ENCODE measurements around the gene CCR7. TPM values are rescaled to one million over a fixed set of nuclear protein-coding genes. Genes with fewer than 3 reads are reported as not detected.

The CCR7 gene
- total RNA-seq, 4 donors from 2014 or later, result 0.33 TPM; not detected in 3

DNA sequence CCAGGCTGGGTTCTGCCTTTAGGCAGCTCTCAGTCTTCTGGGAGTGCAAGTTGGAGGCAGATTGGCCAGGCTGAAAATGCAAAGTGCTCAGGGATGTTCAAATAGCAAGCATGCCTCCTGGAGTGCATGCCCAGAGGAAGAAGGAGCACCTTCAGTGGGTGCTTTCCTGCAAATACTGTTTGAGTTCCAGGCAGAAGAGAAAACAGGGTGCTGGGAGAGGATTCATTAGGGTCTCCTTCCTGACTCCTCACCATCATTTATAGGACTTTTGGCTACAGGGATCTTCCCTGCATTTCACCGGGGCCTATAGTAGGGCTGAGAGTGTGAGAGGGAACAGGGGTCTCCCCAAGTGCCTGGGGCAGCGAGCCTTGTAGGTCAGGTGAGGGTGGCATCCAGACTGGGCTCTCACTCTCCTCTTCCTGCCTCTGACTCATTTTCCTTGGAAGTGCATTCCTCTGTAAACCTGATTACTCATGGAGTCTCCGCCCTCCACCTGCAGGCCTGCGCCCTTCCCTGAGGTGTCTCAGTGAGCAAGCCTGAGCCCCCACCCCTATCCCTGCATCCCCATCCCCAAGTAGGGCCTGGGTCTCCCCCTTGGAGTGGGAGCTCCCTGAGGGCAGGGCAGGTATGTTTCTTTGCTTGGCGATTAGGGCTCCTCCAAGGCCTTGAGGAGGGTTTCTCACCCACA is 46.7 kb downstream of the CCR7 start:
- Histone ChIP-seq H3K27me3 (no peaks in the 10 kb centered on the region), H3K9me3 (no peaks in the 10 kb centered on the region), H3K4me1 (peaks cover 7 to 13% (median 8%) of the 10 kb centered on the region in 4 donors), H3K27ac (replicated peaks in 1 of 4) (no peak overlapping the region), H3K4me3 (no peak overlapping the region), H3K36me3 (no peaks in the 10 kb centered on the region)
- no peak for DNase-seq (ENCODE audit: extremely low spot score)
- intact Hi-C loops (cut with DNase I), result no loop called here
- WGBS, result 78% methylated on average over 4 of the region's 5 CpGs
- TF ChIP-seq, protein P1, sequence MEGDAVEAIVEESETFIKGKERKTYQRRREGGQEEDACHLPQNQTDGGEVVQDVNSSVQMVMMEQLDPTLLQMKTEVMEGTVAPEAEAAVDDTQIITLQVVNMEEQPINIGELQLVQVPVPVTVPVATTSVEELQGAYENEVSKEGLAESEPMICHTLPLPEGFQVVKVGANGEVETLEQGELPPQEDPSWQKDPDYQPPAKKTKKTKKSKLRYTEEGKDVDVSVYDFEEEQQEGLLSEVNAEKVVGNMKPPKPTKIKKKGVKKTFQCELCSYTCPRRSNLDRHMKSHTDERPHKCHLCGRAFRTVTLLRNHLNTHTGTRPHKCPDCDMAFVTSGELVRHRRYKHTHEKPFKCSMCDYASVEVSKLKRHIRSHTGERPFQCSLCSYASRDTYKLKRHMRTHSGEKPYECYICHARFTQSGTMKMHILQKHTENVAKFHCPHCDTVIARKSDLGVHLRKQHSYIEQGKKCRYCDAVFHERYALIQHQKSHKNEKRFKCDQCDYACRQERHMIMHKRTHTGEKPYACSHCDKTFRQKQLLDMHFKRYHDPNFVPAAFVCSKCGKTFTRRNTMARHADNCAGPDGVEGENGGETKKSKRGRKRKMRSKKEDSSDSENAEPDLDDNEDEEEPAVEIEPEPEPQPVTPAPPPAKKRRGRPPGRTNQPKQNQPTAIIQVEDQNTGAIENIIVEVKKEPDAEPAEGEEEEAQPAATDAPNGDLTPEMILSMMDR (IDR thresholded peaks at IDR 0.05), result no peak
- TF ChIP-seq POLR2AphosphoS5 (IDR thresholded peaks at IDR 0.05), result no peak
- no peak for TF ChIP-seq EP300 (IDR thresholded peaks at IDR 0.05)

DNA sequence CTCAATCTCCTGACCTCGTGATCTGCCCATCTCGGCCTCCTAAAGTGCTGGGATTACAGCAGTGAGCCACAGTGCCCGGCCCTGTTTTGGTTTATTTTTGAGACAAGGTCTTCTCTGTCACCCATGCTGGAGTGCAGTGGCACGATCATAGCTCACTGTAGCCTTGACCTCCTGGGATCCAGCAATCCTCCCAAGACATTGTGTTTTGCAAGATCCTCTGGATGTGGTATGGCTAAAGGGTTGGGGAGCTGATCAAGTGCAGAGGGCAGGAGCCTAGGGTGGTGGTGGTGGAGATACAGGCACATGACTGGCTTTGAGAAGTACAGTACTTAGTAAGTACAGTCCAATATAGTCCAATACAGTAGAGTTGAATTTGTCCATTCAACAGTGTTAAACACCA is 47.3 kb downstream of the CCR7 start:
- 91% methylated on average over 4 of the region's 4 CpGs for WGBS
- TF ChIP-seq POLR2A (IDR thresholded peaks at IDR 0.05; ENCODE audit: low read depth) (no peak), POLR2AphosphoS5 (IDR thresholded peaks at IDR 0.05) (no peak), EP300 (IDR thresholded peaks at IDR 0.05) (no peak)
- TF ChIP-seq, protein P1 (IDR thresholded peaks at IDR 0.05), result no peak
- DNase-seq (ENCODE audit: extremely low spot score), result no peak

DNA sequence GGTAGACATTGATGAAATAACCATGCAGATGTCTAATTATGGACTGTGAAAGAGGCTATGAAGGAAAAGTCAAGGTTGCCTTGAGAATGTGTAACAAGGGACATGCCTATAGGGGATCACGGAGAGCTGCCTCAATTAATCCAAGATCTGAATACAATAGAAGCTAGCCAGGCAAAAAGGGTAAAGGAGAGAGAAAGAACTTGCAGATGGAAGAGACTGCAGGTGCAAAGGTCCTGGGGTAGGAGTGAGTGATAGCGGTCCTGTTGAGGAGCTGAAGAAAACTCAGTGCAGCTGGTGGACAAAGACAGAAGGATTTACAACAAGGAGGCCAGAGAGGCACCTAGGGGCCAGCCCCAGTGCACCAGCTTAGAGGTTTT is 48.0 kb downstream of the CCR7 start:
- WGBS, result 84% methylated on average over 2 of the region's 2 CpGs
- no peak for TF ChIP-seq POLR2AphosphoS5 (IDR thresholded peaks at IDR 0.05)
- Histone ChIP-seq H3K27me3 (no peaks in the 10 kb centered on the region), H3K36me3 (no peaks in the 10 kb centered on the region), H3K27ac (replicated peaks in 1 of 4) (no peak overlapping the region), H3K4me3 (no peak overlapping the region), H3K9me3 (no peaks in the 10 kb centered on the region), H3K4me1 (peaks cover 7 to 13% (median 8%) of the 10 kb centered on the region in 4 donors)
- DNase-seq (ENCODE audit: extremely low spot score), result no peak
- intact Hi-C loops (cut with DNase I), result no loop called here

More for the DNA sequence above, 47.3 kb downstream of the CCR7 start:
- intact Hi-C loops (cut with DNase I), result no loop called here
- Histone ChIP-seq H3K27ac (replicated peaks in 1 of 4) (no peak overlapping the region), H3K27me3 (no peaks in the 10 kb centered on the region), H3K4me1 (peaks cover 7 to 13% (median 8%) of the 10 kb centered on the region in 4 donors), H3K4me3 (no peak overlapping the region), H3K9me3 (no peaks in the 10 kb centered on the region), H3K36me3 (no peaks in the 10 kb centered on the region)

DNA sequence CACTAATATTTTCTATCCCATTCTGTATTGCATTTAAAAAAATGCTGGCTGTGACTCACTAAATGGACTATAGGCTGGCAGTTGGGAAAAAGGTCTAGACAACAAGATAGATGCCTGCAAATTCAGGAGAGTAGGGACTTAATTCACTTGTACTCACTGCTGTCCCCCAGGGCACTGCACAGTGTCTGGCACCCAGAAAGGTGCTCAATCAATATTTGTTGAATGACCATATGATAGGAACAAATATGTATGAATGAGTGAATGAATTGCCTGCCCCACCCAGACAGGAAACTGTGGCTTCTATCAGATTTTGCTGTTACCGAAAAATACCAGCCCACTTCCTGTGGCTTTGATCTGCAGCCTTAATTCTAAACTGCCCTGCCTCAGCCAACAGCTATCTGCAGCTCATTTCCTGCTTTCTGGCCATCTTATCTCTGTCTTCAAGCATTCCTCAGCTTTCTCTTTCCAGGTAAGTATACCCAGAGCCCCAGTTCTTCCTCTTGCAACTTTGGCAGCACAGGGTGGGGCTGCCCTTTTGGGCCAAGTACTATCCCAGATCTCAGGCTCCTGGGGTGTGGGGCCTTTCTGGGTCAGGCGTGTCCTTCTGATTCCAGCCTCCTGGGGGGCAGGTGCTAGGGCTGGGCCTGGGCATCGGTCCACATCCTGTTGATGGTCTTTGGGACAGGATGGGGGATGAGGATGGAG is 48.5 kb downstream of the CCR7 start:
- Histone ChIP-seq H3K27me3 (no peaks in the 10 kb centered on the region), H3K27ac (replicated peaks in 1 of 4) (no peak overlapping the region), H3K4me1 (peaks cover 7 to 10% (median 8%) of the 10 kb centered on the region in 4 donors), H3K4me3 (no peak overlapping the region), H3K36me3 (no peaks in the 10 kb centered on the region), H3K9me3 (no peaks in the 10 kb centered on the region)
- no peak for DNase-seq (ENCODE audit: extremely low spot score)
- intact Hi-C loops (cut with DNase I), result no loop called here
- TF ChIP-seq POLR2A (IDR thresholded peaks at IDR 0.05; ENCODE audit: low read depth) (no peak), EP300 (IDR thresholded peaks at IDR 0.05) (no peak), POLR2AphosphoS5 (IDR thresholded peaks at IDR 0.05) (no peak)
- TF ChIP-seq, protein P1 (IDR thresholded peaks at IDR 0.05), result no peak
- 47% methylated on average over 3 of the region's 3 CpGs for WGBS

DNA sequence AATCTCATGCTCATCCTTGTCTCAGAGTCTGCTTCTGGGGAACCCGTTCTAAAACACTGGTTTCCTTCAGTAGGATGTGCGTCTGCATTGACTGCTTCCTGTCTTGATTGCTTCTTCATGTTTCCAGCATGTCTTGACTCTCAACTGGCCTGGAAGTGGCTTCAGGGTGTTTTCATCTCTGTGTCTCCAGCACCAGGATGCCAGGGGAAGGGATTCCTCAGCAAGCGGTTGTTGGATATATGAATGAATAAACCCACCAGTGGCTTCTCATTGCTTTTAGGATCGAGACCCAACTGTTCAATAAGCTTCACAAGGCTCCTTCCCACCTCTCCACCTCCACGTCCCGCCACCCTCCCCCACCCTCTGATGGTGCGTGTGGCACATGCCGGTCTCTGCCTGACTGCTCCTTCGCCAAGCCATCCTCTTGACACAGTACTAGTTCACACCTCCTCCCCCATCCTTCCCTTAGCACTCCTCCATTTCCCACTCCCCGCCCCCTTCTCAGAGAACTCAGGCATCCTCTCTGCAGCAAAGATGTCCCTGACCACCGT is 49.7 kb downstream of the CCR7 start:
- Histone ChIP-seq H3K4me1 (peaks cover 5 to 8% (median 7%) of the 10 kb centered on the region in 4 donors), H3K27ac (replicated peaks in 1 of 4) (no peak overlapping the region), H3K9me3 (no peaks in the 10 kb centered on the region), H3K4me3 (no peak overlapping the region), H3K27me3 (no peaks in the 10 kb centered on the region), H3K36me3 (no peaks in the 10 kb centered on the region)
- TF ChIP-seq POLR2AphosphoS5 (IDR thresholded peaks at IDR 0.05) (no peak), EP300 (IDR thresholded peaks at IDR 0.05) (no peak), POLR2A (IDR thresholded peaks at IDR 0.05; ENCODE audit: low read depth) (no peak)
- TF ChIP-seq, protein P1 (IDR thresholded peaks at IDR 0.05), result no peak
- intact Hi-C loops (cut with DNase I), result no loop called here
- 79% methylated on average over 11 of the region's 11 CpGs for WGBS
- no peak for DNase-seq (ENCODE audit: extremely low spot score)

Measured in esophagus muscularis mucosa (tissue), 4 donors.